GM23248 (cell line): ENCODE results near the gene FBXW11. TPM values are rescaled to one million over a fixed set of nuclear protein-coding genes. Genes with fewer than 3 reads are reported as not detected.
A peak's percentile ranks its signal among the peaks of the same experiment; 100 is the strongest.

Experiments used
- DNase-seq: peaks from one replicate; pipeline ENCODE4 v3.0.0-alpha.2; 2015
- H2AFZ ChIP-seq: fragments of 200-600 bp; sonication (generic); 2 replicates; pipeline ENCODE4 v1.6.1; 2016; ENCODE audit warnings: antibody characterized with exemption
- H3F3A ChIP-seq: fragments of 200-600 bp; sonication (generic); 2 replicates; pipeline ENCODE4 v1.6.1; 2016; ENCODE audit warnings: mild to moderate bottlenecking, antibody characterized with exemption, mixed run types; ENCODE audit not compliant: insufficient read depth
- H3K27ac ChIP-seq: fragments of 200-600 bp; sonication (generic); 2 replicates; pipeline ENCODE4 v1.5.1; 2016; ENCODE audit warnings: mild to moderate bottlenecking
- H3K27me3 ChIP-seq: fragments of 200-600 bp; sonication (generic); replicated peaks from 2 replicates; pipeline ENCODE4 v1.6.1; 2016; ENCODE audit warnings: mild to moderate bottlenecking; ENCODE audit not compliant: insufficient read depth
- H3K36me3 ChIP-seq: fragments of 200-600 bp; sonication (generic); 2 replicates; pipeline ENCODE4 v1.6.1; 2016; ENCODE audit warnings: low read depth, mild to moderate bottlenecking
- H3K4me1 ChIP-seq: fragments of 200-600 bp; sonication (generic); 2 replicates; pipeline ENCODE4 v1.6.1; 2016; ENCODE audit warnings: mild to moderate bottlenecking; ENCODE audit not compliant: insufficient read depth
- H3K4me2 ChIP-seq: fragments of 200-600 bp; sonication (generic); one replicate; pipeline ENCODE4 v1.6.1; 2016; ENCODE audit warnings: mild to moderate bottlenecking; ENCODE audit not compliant: unreplicated experiment
- H3K4me3 ChIP-seq: fragments of 200-600 bp; sonication (generic); 2 replicates; pipeline ENCODE4 v1.5.1; 2016; ENCODE audit warnings: mild to moderate bottlenecking
- H3K79me2 ChIP-seq: fragments of 200-600 bp; sonication (generic); 2 replicates; pipeline ENCODE4 v1.6.1; 2016; ENCODE audit warnings: mild to moderate bottlenecking; ENCODE audit not compliant: insufficient read depth
- H3K9ac ChIP-seq: fragments of 200-600 bp; sonication (generic); 2 replicates; pipeline ENCODE4 v1.6.1; 2016; ENCODE audit warnings: mild to moderate bottlenecking
- H3K9me2 ChIP-seq: fragments of 200-600 bp; sonication (generic); 2 replicates; pipeline ENCODE4 v1.6.1; 2016; ENCODE audit warnings: mixed run types, mild to moderate bottlenecking, moderate library complexity; ENCODE audit not compliant: insufficient read depth
- H3K9me3 ChIP-seq: fragments of 200-600 bp; sonication (generic); one replicate; pipeline ENCODE4 v1.6.1; 2017; ENCODE audit warnings: low read depth
- H4K20me1 ChIP-seq: fragments of 200-600 bp; sonication (generic); 2 replicates; pipeline ENCODE4 v1.6.0; 2016; ENCODE audit not compliant: insufficient read depth
- EZH2 ChIP-seq: fragments of 200-600 bp; sonication (generic); IDR thresholded peaks from 2 replicates; pipeline ENCODE4 v1.6.1; 2018; ENCODE audit warnings: antibody characterized with exemption, mild to moderate bottlenecking; ENCODE audit not compliant: insufficient read depth, poor library complexity, severe bottlenecking
- EZH2phosphoT487 ChIP-seq: fragments of 200-600 bp; sonication (generic); IDR thresholded peaks from 2 replicates; pipeline ENCODE4 v1.6.1; 2018; ENCODE audit warnings: antibody characterized with exemption, moderate library complexity, mild to moderate bottlenecking, low read depth; ENCODE audit not compliant: insufficient read depth
- WGBS, 2 experiments: methylation state at CpG; one replicate each; pipeline ENCODE4 v1.1.6; 2015 to 2017; ENCODE audit warnings: low lambda C conversion rate in 2 of 2, low coverage in 1 of 2; ENCODE audit errors: missing lambda C conversion rate in 2 of 2; 5-methylcytosine and 5-hydroxymethylcytosine counted together
- in situ Hi-C: fragments of 300-500 bp; cut with MboI; formaldehyde crosslinking; loops from 2 replicates; pipeline ENCODE4 v1.15.0; 2020
- polyA plus RNA-seq: library from polyadenylated mRNA; unstranded; fragments of >200 nt; fragmentation: Nextera tagmentation; extraction: Ambion mirVana; gene quantifications from 2 replicates; pipeline ENCODE4 v1.2.1, GENCODE V29; 2016
- total RNA-seq: library from RNA; depleted of rRNA; stranded (reverse); fragments of >200 nt; shearing (Covaris generic); gene quantifications from 2 replicates; pipeline ENCODE4 v1.2.3, GENCODE V29; 2014

FBXW11 gene
- total and polyA plus RNA-seq, 2 experiments from 2014 or later, result 30.6 to 78.0 TPM

DNA sequence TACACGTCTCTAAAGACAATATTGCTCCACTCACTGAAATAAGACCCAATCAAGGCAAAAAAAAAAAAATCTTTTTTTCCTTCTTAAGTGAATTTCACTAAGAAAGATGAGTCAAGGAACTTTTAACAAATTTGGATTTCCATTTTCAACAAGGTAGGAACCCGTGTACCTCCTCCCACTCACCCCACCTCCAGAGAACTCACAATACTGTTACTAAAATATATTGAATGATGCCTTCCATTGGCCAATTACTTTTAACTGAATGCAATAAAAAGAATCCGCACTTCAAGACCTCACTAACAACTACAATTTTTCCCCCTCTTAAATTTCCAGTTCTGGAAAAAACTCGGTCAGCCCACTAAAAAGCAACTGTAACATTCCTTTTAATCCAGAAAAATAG is 50.7 kb downstream of the FBXW11 start:
- Histone ChIP-seq H3K79me2 (peaks cover 95% of the 10 kb centered on the region), H3K9ac (no peak overlapping the region), H3K4me1 (peaks cover 48% of the 10 kb centered on the region), H3K9me3 (no peaks in the 10 kb centered on the region), H3K27me3 (no peaks in the 10 kb centered on the region), H3F3A (peaks cover 41% of the 10 kb centered on the region), H4K20me1 (peaks cover 14% of the 10 kb centered on the region; the same call in 1 of the 2 replicates), H3K4me2 (no peak overlapping the region), H3K36me3 (no peaks in the 10 kb centered on the region), H3K4me3 (no peak overlapping the region), H3K27ac (no peak overlapping the region), H3K9me2 (no peaks in the 10 kb centered on the region), H2AFZ (no peak overlapping the region)
- TF ChIP-seq EZH2 (no peak), EZH2phosphoT487 (no peak)
- DNase-seq, result no peak
- WGBS, 2 experiments, result 95% methylated on average over 4 of the region's 4 CpGs
- in situ Hi-C loops, result no loop called here

DNA sequence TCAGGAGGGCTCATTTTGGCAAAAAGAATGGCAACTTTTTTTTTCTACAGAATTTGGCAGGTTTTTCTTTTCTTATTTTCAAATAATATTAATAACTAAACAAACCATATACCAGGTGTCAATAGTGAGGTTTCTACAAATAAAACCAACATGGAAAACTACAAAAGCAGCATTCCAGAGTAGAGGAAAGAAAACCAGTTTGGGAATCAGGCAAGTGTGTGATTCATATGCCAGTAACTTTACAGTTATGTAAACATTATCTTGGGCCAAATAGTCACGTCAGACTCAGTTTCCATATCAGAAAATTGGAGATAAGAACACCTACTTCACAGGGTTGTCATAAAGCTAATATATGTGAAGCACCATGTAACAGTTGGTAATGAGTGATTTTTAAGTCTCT is 51.7 kb downstream of the FBXW11 start:
- H3K9me3 ChIP-seq, result no peaks in the 10 kb centered on the region
- in situ Hi-C loops, result no loop called here
- peak overlapping the region; percentile 74 for H3K27ac ChIP-seq
- TF ChIP-seq EZH2 (no peak), EZH2phosphoT487 (no peak)
- H4K20me1 ChIP-seq, result peaks cover 10% of the 10 kb centered on the region; the same call in 1 of the 2 replicates
- peak overlapping the region; percentile 46 for H3K4me3 ChIP-seq
- no peaks in the 10 kb centered on the region for H3K27me3 ChIP-seq
- peaks cover 95% of the 10 kb centered on the region for H3K79me2 ChIP-seq
- H3K4me2 ChIP-seq, result peak overlapping the region; percentile 76
- no peaks in the 10 kb centered on the region for H3K9me2 ChIP-seq
- DNase-seq, result peak; percentile 57
- peaks cover 41% of the 10 kb centered on the region for H3F3A ChIP-seq
- H2AFZ ChIP-seq, result no peak overlapping the region
- peaks cover 48% of the 10 kb centered on the region for H3K4me1 ChIP-seq
- WGBS, 2 experiments, result 0% methylated on average over 1 of the region's 1 CpG
- H3K36me3 ChIP-seq, result no peaks in the 10 kb centered on the region
- peak overlapping the region; percentile 30; the same call in 1 of the 2 replicates for H3K9ac ChIP-seq

DNA sequence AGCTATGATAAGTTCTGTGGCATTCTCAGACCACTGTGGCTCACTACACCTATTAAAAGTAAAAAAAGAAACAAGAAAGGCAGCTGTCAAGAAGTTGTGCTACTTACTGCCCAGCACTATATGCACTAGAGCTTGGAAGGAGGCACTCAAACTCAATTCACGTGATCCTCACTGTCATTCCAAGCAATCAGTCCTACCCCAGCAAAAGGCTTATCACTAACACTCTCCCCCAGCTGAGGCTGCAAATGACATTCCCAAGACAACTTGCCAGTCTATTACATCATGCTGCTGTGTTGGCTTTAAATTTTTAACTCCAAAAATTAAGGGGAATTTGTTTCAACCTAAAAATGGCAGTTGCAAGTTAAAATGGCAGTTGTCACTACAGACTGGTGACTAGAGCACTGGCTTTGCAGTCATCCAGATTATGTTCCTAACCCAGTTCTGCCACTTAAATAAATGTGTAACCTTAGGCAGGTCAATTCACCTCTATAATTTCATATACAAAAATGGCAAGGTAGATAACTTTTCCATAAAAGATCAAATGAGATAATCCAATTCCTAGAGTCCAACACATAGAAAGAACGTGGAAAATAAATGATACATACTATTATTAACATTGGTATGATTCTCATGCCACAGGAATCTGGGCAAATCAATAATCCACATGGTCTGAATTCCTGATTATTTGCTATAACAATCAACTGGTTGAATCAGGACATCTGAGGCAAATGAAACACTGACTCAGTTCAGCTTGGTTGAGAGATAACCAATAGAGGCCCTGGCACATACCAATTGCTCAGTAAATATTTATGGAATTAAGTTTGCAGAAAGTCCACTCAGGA is 52.4 kb downstream of the FBXW11 start:
- H4K20me1 ChIP-seq, result peaks cover 12% of the 10 kb centered on the region
- peaks cover 41% of the 10 kb centered on the region for H3F3A ChIP-seq
- peak overlapping the region; percentile 74 for H3K27ac ChIP-seq
- H3K4me3 ChIP-seq, result peak overlapping the region; percentile 46
- H3K4me2 ChIP-seq, result peak overlapping the region; percentile 76
- peaks cover 48% of the 10 kb centered on the region for H3K4me1 ChIP-seq
- WGBS, 2 experiments, result 2 to 9% methylated on average over 2 of the region's 2 CpGs
- no peaks in the 10 kb centered on the region for H3K9me2 ChIP-seq
- in situ Hi-C loops, result no loop called here
- no peak overlapping the region for H2AFZ ChIP-seq
- H3K36me3 ChIP-seq, result no peaks in the 10 kb centered on the region
- no peaks in the 10 kb centered on the region for H3K27me3 ChIP-seq
- peaks cover 95% of the 10 kb centered on the region for H3K79me2 ChIP-seq
- peak; percentile 76 for DNase-seq
- no peaks in the 10 kb centered on the region for H3K9me3 ChIP-seq
- TF ChIP-seq EZH2, result no peak
- no peak for TF ChIP-seq EZH2phosphoT487
- H3K9ac ChIP-seq, result peak overlapping the region; percentile 30; the same call in 1 of the 2 replicates

DNA sequence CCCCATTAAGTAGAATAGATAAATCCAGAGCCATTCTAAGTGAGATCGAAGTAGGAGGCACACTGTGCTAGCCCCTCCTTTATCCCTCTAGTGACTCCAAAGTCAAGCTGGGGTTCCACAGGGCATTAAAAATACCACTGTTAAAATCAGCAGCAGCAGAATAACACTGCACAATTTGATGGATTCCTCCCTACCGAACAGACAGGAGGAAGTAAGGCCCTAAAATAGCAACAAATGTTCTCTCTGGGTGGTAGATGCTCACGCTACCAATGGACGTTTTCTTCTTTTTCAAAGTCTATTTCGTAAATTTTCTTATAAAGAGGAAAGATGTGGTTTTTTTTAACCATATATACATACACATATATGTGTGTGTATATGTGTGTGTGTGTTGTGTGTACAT is 54.4 kb downstream of the FBXW11 start:
- Histone ChIP-seq H4K20me1 (peaks cover 15% of the 10 kb centered on the region), H3K4me3 (no peak overlapping the region), H3K9me3 (no peaks in the 10 kb centered on the region), H3K9me2 (no peaks in the 10 kb centered on the region), H3F3A (peaks cover 41% of the 10 kb centered on the region), H2AFZ (no peak overlapping the region), H3K4me1 (peaks cover 44% of the 10 kb centered on the region), H3K79me2 (peaks cover 95% of the 10 kb centered on the region), H3K27me3 (no peaks in the 10 kb centered on the region), H3K9ac (no peak overlapping the region), H3K4me2 (no peak overlapping the region), H3K36me3 (no peaks in the 10 kb centered on the region), H3K27ac (no peak overlapping the region)
- TF ChIP-seq EZH2phosphoT487 (no peak), EZH2 (no peak)
- in situ Hi-C loops, result no loop called here
- no peak for DNase-seq
- WGBS, 2 experiments, result 85 to 89% methylated on average over 5 of the region's 5 CpGs
